IMR-90 (cell line): ENCODE data around the gene PTAR1. TPM values are rescaled to one million over a fixed set of nuclear protein-coding genes. Genes with fewer than 3 reads are reported as not detected.

ENCODE experiments used
- ATAC-seq: fragments of 200-7000 bp; cut with Tn5 transposase; 2 replicates; pipeline ENCODE4 v1.9.1; 2020; ENCODE audit warnings: low read depth, mild to moderate bottlenecking, moderate library complexity
- BruUV-seq: library from RNA; stranded (reverse); fragments of 400-500 nt; replicated peaks from 2 replicates; lab custom pipeline; 2021; lab: Mats Ljungman, UMichigan
- CTCF ChIA-PET: fragments of 300-600 bp; formaldehyde crosslinking; extraction: SDS; loops from one replicate; lab custom pipeline; 2021; ENCODE audit warnings: antibody characterized with exemption; lab: Yijun Ruan, JAX
- POLR2A ChIA-PET: fragments of 300-600 bp; sonication (Branson Sonifier 250); formaldehyde crosslinking; loops from one replicate; lab custom pipeline; 2022; ENCODE audit warnings: antibody characterized with exemption; ENCODE audit not compliant: unreplicated experiment; lab: Charles Lee
- DNase-seq: peaks from one replicate; pipeline ENCODE4 v3.0.0; 2013
- H2AFZ ChIP-seq: replicated peaks from 2 replicates; pipeline ENCODE3; 2013; ENCODE audit warnings: low read length, mild to moderate bottlenecking; ENCODE audit not compliant: poor library complexity
- H2AK5ac ChIP-seq: 2 replicates; pipeline ENCODE4 v1.6.1; 2013; ENCODE audit warnings: low read depth, low read length, inconsistent platforms
- H2AK9ac ChIP-seq: replicated peaks from 2 replicates; pipeline ENCODE3; 2013; ENCODE audit warnings: mild to moderate bottlenecking, low read depth, low read length, moderate library complexity; ENCODE audit not compliant: poor library complexity
- H2BK120ac ChIP-seq: 2 replicates; pipeline ENCODE4 v1.6.1; 2013; ENCODE audit warnings: low read depth, low read length, inconsistent platforms
- H2BK15ac ChIP-seq: 3 replicates; pipeline ENCODE4 v1.6.1; 2013; ENCODE audit warnings: low read depth, low read length, inconsistent platforms
- H2BK20ac ChIP-seq: 2 replicates; pipeline ENCODE4 v1.6.1; 2013; ENCODE audit warnings: low read depth, mild to moderate bottlenecking, inconsistent platforms, low read length, moderate library complexity
- H2BK5ac ChIP-seq: 2 replicates; pipeline ENCODE4 v1.6.1; 2013; ENCODE audit warnings: mild to moderate bottlenecking, low read depth, low read length, inconsistent platforms; ENCODE audit not compliant: poor library complexity, severe bottlenecking
- H3K14ac ChIP-seq: replicated peaks from 2 replicates; pipeline ENCODE4 v1.6.1; 2013; ENCODE audit warnings: low read depth, low read length, inconsistent platforms
- H3K18ac ChIP-seq: 2 replicates; pipeline ENCODE4 v1.6.1; 2013; ENCODE audit warnings: low read depth, low read length, control low read depth
- H3K23ac ChIP-seq: 2 replicates; pipeline ENCODE4 v1.6.1; 2013; ENCODE audit warnings: low read depth, low read length, inconsistent platforms
- H3K27ac ChIP-seq: 2 replicates; pipeline ENCODE4 v1.5.1; 2013; ENCODE audit warnings: mild to moderate bottlenecking, control low read depth, low read length; ENCODE audit not compliant: insufficient read depth
- H3K27me3 ChIP-seq: 2 replicates; pipeline ENCODE4 v1.6.1; 2013; ENCODE audit warnings: low read length; ENCODE audit not compliant: control insufficient read depth, insufficient read depth
- H3K36me3 ChIP-seq: 2 replicates; pipeline ENCODE4 v1.6.1; 2013; ENCODE audit warnings: low read length, mixed read lengths; ENCODE audit not compliant: control insufficient read depth, insufficient read depth
- H3K4ac ChIP-seq: 2 replicates; pipeline ENCODE4 v1.6.1; 2013; ENCODE audit warnings: low read depth, low read length, inconsistent platforms
- H3K4me1 ChIP-seq: 2 replicates; pipeline ENCODE4 v1.6.1; 2013; ENCODE audit warnings: low read length, mixed read lengths; ENCODE audit not compliant: control insufficient read depth, insufficient read depth
- H3K4me2 ChIP-seq: 2 replicates; pipeline ENCODE4 v1.6.1; 2013; ENCODE audit warnings: low read depth, mild to moderate bottlenecking, control low read depth, low read length, moderate library complexity
- H3K4me3 ChIP-seq: 2 replicates; pipeline ENCODE4 v1.5.1; 2013; ENCODE audit warnings: low read depth, mild to moderate bottlenecking, control low read depth, low read length, moderate library complexity; ENCODE audit not compliant: insufficient read depth
- H3K56ac ChIP-seq: 2 replicates; pipeline ENCODE4 v1.6.1; 2013; ENCODE audit warnings: low read length, inconsistent platforms; ENCODE audit not compliant: insufficient read depth; ENCODE audit errors: extremely low read depth
- H3K79me1 ChIP-seq, 2 experiments: 2 replicates each; pipeline ENCODE4 v1.6.1; 2013; ENCODE audit warnings: low read length in 2 of 2, inconsistent platforms in 1 of 2, low read depth in 1 of 2
- H3K9ac ChIP-seq: 2 replicates; pipeline ENCODE4 v1.6.1; 2013; ENCODE audit warnings: low read depth, low read length, control low read depth
- H3K9me1 ChIP-seq: 2 replicates; pipeline ENCODE4 v1.6.1; 2013; ENCODE audit warnings: low read length, inconsistent platforms; ENCODE audit not compliant: insufficient read depth
- H3K9me3 ChIP-seq: 2 replicates; pipeline ENCODE4 v1.6.1; 2013; ENCODE audit warnings: low read length; ENCODE audit not compliant: control insufficient read depth, insufficient read depth
- H4K20me1 ChIP-seq: 2 replicates; pipeline ENCODE4 v1.6.1; 2013; ENCODE audit warnings: low read length, inconsistent platforms; ENCODE audit not compliant: insufficient read depth
- H4K5ac ChIP-seq: 2 replicates; pipeline ENCODE4 v1.6.1; 2013; ENCODE audit warnings: mild to moderate bottlenecking, low read depth, low read length, control low read depth
- H4K8ac ChIP-seq, 2 experiments: 2 replicates each; pipeline ENCODE4 v1.6.1; 2013; ENCODE audit warnings: low read depth in 2 of 2, low read length in 2 of 2, control low read depth in 1 of 2, inconsistent platforms in 1 of 2
- H4K91ac ChIP-seq: 2 replicates; pipeline ENCODE4 v1.6.1; 2013; ENCODE audit warnings: low read depth, low read length, inconsistent platforms; ENCODE audit not compliant: insufficient read depth
- BHLHE40 ChIP-seq: fragments of 150-350 bp; IDR thresholded peaks from 2 replicates; pipeline ENCODE4 v1.6.1; 2016; ENCODE audit warnings: mild to moderate bottlenecking, low read depth, low read length
- MAFK ChIP-seq: IDR thresholded peaks from 2 replicates; pipeline ENCODE4 v1.6.1; 2012; ENCODE audit warnings: low read depth, low read length, improper control_type of control experiment
- RCOR1 ChIP-seq: IDR thresholded peaks from 2 replicates; pipeline ENCODE4 v1.6.1; 2012; ENCODE audit warnings: mild to moderate bottlenecking, low read length, improper control_type of control experiment; ENCODE audit not compliant: insufficient replicate concordance
- WGBS, 2 experiments: methylation state at CpG; one replicate each; pipeline versions ENCODE4 v1.1.5 to v1.1.7; 2013; ENCODE audit warnings: missing lambda C conversion rate in 2 of 2; ENCODE audit not compliant: insufficient read length in 1 of 2; ENCODE audit errors: extremely low coverage in 2 of 2; 5-methylcytosine and 5-hydroxymethylcytosine counted together
- dilution Hi-C: fragments of 300-500 bp; cut with HindIII; formaldehyde crosslinking; loops from one replicate; pipeline ENCODE4 v1.14.3; 2018; ENCODE audit warnings: low sequenced_read_pairs; ENCODE audit not compliant: unreplicated experiment
- in situ Hi-C: fragments of 300-500 bp; cut with MboI; formaldehyde crosslinking; loops from 3 replicates; pipeline ENCODE4 v1.14.3; 2019; ENCODE audit warnings: low sequenced_read_pairs, inconsistent platforms, mixed read lengths
- intact Hi-C: fragments of 100-400 bp; cut with micrococcal nuclease; formaldehyde crosslinking; loops from 2 replicates; pipeline ENCODE4 v1.10.0; 2022
- polyA plus RNA-seq, 3 experiments: library from polyadenylated mRNA; depleted of rRNA; stranded (reverse); fragments of >200 nt; gene quantifications; 2 replicates each; pipeline ENCODE4 v1.2.3, GENCODE V29; 2012; ENCODE audit warnings: low replicate concordance in 1 of 3
- total RNA-seq: library from RNA; depleted of rRNA; stranded (reverse); fragments of >200 nt; gene quantifications from 2 replicates; pipeline ENCODE4 v1.2.3, GENCODE V29; 2012

PTAR1 gene
- total and polyA plus RNA-seq, 2 of the 4 experiments (the other 2 are of a cell fraction) = 10.6 to 110 TPM

- H3K9me3 ChIP-seq = no peaks in the 10 kb centered on the region
- no peak overlapping the region for H3K9ac ChIP-seq
- no peak overlapping the region for H4K5ac ChIP-seq
- intact Hi-C loops = no loop called here
- no peak overlapping the region for H3K4me3 ChIP-seq
- no peak overlapping the region for H2BK15ac ChIP-seq
- no peak for TF ChIP-seq BHLHE40
- TF ChIP-seq RCOR1 = no peak
- peak; percentile 84 for TF ChIP-seq MAFK
- H3K79me1 ChIP-seq = no peaks in the 10 kb centered on the region
- H2BK5ac ChIP-seq = no peak overlapping the region
- no peaks in the 10 kb centered on the region for H4K20me1 ChIP-seq
- no peak overlapping the region for H3K18ac ChIP-seq
- H3K56ac ChIP-seq = no peak overlapping the region
- no peak overlapping the region for H3K23ac ChIP-seq
- BruUV-seq = no TSS peak
- ATAC-seq = no peak
- H2AFZ ChIP-seq = no peak overlapping the region
- H3K36me3 ChIP-seq = no peaks in the 10 kb centered on the region
- POLR2A ChIA-PET = no interaction called here
- DNase-seq = no peak
- H3K4ac ChIP-seq = no peak overlapping the region
- CTCF ChIA-PET = no interaction called here
- dilution Hi-C loops = no loop called here
- H2AK9ac ChIP-seq = no peak overlapping the region
- H4K8ac ChIP-seq = no peak overlapping the region
- no peak overlapping the region for H2BK120ac ChIP-seq
- H3K27me3 ChIP-seq = no peaks in the 10 kb centered on the region
- H3K4me2 ChIP-seq = no peak overlapping the region
- H3K4me1 ChIP-seq = peaks cover 5% of the 10 kb centered on the region; the same call in 1 of the 2 replicates
- no peak overlapping the region for H3K27ac ChIP-seq
- no peak overlapping the region for H2BK20ac ChIP-seq
- H2AK5ac ChIP-seq = no peak overlapping the region
- 0 out of 2 replicates have a peak, but pooled peaks cover 4% of the 10 kb centered on the region for H3K9me1 ChIP-seq
- in situ Hi-C loops = loop anchor here (10.0 kb wide), 1 partner anchor 132 kb away; no protein-coding TSS in a partner anchor
- no CpG with 5 or more reads among the region's 1 CpG for WGBS, 2 experiments
- no peak overlapping the region for H4K91ac ChIP-seq
- H3K14ac ChIP-seq = no peak overlapping the region
Observed at GRCh38 chr9:69773258-69773657, 13.4 kb upstream of the PTAR1 start.
